Measurements from ENCODE around the gene LYZL6. TPM values are rescaled to one million over a fixed set of nuclear protein-coding genes. Genes with fewer than 3 reads are reported as not detected.

LYZL6 gene
- total RNA-seq, 1 donor from 2014 or later = not detected

DNA sequence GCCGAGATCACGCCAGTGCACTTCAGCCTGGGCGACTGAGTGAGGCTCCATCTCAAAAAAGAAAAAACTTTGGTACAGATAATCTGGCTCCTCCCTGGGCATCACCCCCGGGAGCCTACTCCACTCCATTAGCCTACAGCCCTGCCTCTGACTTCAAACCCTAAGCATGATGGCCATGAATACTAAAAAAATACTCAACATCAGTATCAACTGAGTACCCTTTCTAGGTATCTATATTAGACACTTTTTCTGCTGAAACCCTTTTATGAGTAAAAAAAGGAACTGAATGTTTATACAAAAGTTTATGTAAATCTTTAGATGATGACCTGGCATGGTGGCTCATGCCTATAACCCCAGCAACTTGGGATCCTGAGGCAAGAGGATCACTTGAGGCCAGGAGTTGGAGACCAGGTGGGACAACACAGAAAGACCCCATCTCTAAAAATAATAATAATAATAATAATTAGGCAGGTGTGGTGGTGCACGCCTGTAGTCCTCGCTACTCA, 19.9 kb downstream of the LYZL6 start:
- no peaks in the 10 kb centered on the region for H3K9me3 Mint-ChIP-seq
- DNase-seq (ENCODE audit: low spot score in 2 of 2, unreplicated experiment in 2 of 2) = no peak
- no peaks in the 10 kb centered on the region for H3K27me3 Mint-ChIP-seq (ENCODE audit: low read depth)
- H3K36me3 Mint-ChIP-seq = no peaks in the 10 kb centered on the region
- no peaks in the 10 kb centered on the region for H3K4me1 Mint-ChIP-seq
- no peak overlapping the region for H3K27ac Mint-ChIP-seq
- H3K4me3 Mint-ChIP-seq = no peak overlapping the region
- TF ChIP-seq, protein P1, sequence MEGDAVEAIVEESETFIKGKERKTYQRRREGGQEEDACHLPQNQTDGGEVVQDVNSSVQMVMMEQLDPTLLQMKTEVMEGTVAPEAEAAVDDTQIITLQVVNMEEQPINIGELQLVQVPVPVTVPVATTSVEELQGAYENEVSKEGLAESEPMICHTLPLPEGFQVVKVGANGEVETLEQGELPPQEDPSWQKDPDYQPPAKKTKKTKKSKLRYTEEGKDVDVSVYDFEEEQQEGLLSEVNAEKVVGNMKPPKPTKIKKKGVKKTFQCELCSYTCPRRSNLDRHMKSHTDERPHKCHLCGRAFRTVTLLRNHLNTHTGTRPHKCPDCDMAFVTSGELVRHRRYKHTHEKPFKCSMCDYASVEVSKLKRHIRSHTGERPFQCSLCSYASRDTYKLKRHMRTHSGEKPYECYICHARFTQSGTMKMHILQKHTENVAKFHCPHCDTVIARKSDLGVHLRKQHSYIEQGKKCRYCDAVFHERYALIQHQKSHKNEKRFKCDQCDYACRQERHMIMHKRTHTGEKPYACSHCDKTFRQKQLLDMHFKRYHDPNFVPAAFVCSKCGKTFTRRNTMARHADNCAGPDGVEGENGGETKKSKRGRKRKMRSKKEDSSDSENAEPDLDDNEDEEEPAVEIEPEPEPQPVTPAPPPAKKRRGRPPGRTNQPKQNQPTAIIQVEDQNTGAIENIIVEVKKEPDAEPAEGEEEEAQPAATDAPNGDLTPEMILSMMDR (IDR thresholded peaks at IDR 0.05; ENCODE audit: unreplicated experiment) = no peak

DNA sequence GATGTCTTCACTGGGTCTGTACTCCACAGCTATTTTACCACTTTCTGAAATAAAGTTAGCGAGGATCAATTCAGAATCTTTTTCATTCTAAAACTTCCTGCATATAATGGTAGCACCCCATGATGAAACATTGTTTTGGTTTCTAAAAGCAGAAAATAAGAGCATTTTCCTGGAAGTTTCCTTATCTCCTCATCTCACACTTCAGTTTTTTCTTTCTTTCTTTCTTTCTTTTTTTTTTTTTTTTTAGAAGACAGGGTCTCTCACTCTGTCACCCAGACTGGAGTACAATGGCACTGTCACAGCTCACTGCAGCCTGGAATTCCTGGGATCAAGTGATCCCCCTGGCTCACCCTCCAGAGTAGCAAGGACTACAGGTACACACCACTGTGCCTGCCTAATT, 23.3 kb downstream of the LYZL6 start:
- Mint-ChIP-seq H3K4me1 (no peaks in the 10 kb centered on the region), H3K27me3 (ENCODE audit: low read depth) (no peaks in the 10 kb centered on the region), H3K9me3 (peaks cover 5% of the 10 kb centered on the region), H3K27ac (no peak overlapping the region), H3K36me3 (peaks cover 2% of the 10 kb centered on the region), H3K4me3 (no peak overlapping the region)
- DNase-seq (ENCODE audit: low spot score in 2 of 2, unreplicated experiment in 2 of 2) = no peak
- TF ChIP-seq, protein P1 (IDR thresholded peaks at IDR 0.05; ENCODE audit: unreplicated experiment) = no peak

DNA sequence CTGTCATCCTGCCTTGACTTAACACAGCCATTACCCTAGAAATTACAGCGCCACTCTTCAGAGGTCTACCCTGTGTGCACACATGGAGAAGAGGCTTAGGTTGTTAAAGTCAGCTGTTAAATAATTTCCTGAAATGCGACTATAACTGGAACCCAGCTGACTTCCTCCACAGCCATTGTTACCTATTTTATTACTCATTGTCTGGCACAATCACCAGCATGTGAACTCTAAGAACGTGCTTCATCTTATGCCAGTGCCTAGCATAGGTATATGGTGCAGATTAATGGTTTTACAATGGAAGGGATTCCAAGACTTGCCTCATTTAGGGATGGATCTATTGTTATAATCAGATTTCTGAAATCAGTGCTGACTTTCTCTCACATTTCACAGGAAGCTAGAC, 24.8 kb downstream of the LYZL6 start:
- no peaks in the 10 kb centered on the region for H3K27me3 Mint-ChIP-seq (ENCODE audit: low read depth)
- H3K4me1 Mint-ChIP-seq = no peaks in the 10 kb centered on the region
- H3K9me3 Mint-ChIP-seq = peaks cover 18% of the 10 kb centered on the region
- H3K27ac Mint-ChIP-seq = no peak overlapping the region
- TF ChIP-seq, protein P1 (IDR thresholded peaks at IDR 0.05; ENCODE audit: unreplicated experiment) = no peak
- H3K4me3 Mint-ChIP-seq = no peak overlapping the region
- H3K36me3 Mint-ChIP-seq = peaks cover 2% of the 10 kb centered on the region
- DNase-seq (ENCODE audit: low spot score in 2 of 2, unreplicated experiment in 2 of 2) = no peak

DNA sequence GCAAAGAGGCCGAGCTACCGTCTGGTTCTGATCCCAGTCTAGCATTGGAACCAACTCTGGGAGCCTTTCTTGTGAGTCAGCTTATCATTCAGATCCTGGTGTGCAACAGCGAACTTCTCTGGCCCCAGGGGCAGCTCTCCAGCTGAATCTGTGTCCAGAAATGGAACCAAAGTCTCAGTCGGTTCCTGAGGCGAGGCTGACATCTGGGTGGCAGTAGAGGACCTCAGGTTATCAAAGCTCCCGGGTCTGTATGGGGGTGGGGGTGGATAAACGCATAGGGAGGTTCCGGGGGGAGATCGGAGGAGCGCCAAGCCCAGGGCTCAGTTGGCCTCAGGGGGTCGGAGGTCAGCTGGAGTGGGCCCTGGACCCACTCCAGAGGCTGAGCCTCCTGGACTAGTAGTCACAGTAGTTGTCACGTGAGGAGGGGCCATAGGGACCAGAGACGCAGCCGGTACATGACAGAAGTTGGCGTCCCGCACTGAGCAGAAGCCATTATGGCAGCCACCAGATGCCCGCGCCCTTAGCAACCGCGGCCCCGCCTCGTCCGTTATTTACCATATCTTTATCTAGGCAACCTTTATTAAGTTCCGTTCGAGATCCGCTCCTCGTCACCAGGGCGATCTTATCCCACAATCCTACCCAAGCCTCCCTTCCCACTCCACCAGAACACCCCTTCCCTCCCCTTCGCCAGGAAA, 25.8 kb downstream of the LYZL6 start:
- Mint-ChIP-seq H3K9me3 (peaks cover 21% of the 10 kb centered on the region), H3K4me1 (no peaks in the 10 kb centered on the region), H3K4me3 (no peak overlapping the region), H3K36me3 (peaks cover 2% of the 10 kb centered on the region), H3K27ac (no peak overlapping the region), H3K27me3 (ENCODE audit: low read depth) (no peaks in the 10 kb centered on the region)
- TF ChIP-seq, protein P1 (IDR thresholded peaks at IDR 0.05; ENCODE audit: unreplicated experiment) = no peak
- DNase-seq (ENCODE audit: low spot score in 2 of 2, unreplicated experiment in 2 of 2) = no peak

DNA sequence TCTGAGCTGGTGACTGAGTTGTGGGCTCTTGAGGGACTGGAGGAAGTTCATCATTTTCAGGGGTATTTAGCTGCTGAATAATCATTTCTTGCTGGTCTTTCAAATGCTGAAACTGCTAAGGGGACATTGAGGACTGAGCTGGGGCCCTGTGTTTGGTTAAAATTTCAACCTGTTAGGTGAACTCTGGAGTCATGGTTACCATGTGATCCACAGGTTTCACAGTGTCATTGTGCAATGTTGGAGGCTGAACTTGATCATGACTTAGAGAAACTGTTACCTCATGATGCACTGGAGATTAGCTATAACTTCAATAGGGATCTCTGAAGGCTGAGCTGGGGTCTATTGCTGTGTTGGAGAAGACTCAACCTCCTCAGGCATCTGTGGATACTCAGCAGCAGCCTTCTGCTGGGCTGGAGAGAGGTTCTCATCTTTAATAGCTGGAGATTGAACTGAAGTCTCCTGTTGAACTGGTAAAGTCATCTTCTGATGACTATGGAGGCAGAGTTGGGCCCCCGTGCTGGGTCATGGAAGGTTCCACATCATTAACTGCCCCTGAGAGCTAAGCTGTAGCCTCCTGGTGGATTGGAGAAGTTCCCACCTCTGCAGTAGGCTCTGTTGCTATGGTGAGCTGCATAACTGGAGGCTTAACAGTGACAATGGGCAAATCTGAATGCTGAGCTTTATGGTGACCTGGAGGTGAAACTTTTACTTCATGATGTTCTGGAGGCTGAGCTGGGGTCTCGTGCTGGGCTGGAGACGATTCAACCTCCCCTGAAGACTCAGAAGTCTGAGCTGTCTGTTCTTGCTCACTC, 28.2 kb downstream of the LYZL6 start:
- TF ChIP-seq, protein P1 (IDR thresholded peaks at IDR 0.05; ENCODE audit: unreplicated experiment) = no peak
- Mint-ChIP-seq H3K36me3 (peaks cover 2% of the 10 kb centered on the region), H3K27me3 (ENCODE audit: low read depth) (no peaks in the 10 kb centered on the region), H3K4me3 (no peak overlapping the region), H3K9me3 (peaks cover 21% of the 10 kb centered on the region), H3K27ac (no peak overlapping the region), H3K4me1 (no peaks in the 10 kb centered on the region)
- DNase-seq (ENCODE audit: low spot score in 2 of 2, unreplicated experiment in 2 of 2) = no peak
